CD4-positive, alpha-beta memory T cell (primary cell): ENCODE results near the gene FYB2. TPM values are rescaled to one million over a fixed set of nuclear protein-coding genes. Genes with fewer than 3 reads are reported as not detected.

Source experiments
- CTCF ChIA-PET: fragments of 350-600 bp; sonication (Branson Sonifier 250); formaldehyde crosslinking; loops from one replicate; lab custom pipeline; 2021; ENCODE audit warnings: inconsistent platforms; ENCODE audit not compliant: partially characterized antibody; lab: Charles Lee
- POLR2A ChIA-PET: fragments of 350-600 bp; sonication (Branson Sonifier 250); formaldehyde crosslinking; loops from one replicate; lab custom pipeline; 2021; ENCODE audit not compliant: partially characterized antibody; lab: Charles Lee
- DNase-seq, 5 donors: peaks; one replicate each; pipeline versions ENCODE4 v3.0.0 to v3.0.0-alpha.2; 2020 to 2022; ENCODE audit warnings: mixed read lengths in 1 of 5
- H3K27ac ChIP-seq: one replicate; pipeline ENCODE4 v1.7.0; 2013; ENCODE audit warnings: low read depth, low read length
- H3K27me3 ChIP-seq: 2 replicates; pipeline ENCODE4 v1.7.0; 2013; ENCODE audit warnings: mild to moderate bottlenecking, low read length, moderate library complexity; ENCODE audit not compliant: insufficient read depth
- H3K36me3 ChIP-seq: 2 replicates; pipeline ENCODE4 v1.7.0; 2013; ENCODE audit warnings: mild to moderate bottlenecking, low read length, moderate library complexity; ENCODE audit not compliant: insufficient read depth
- H3K4me1 ChIP-seq: 2 replicates; pipeline ENCODE4 v1.7.0; 2013; ENCODE audit warnings: mild to moderate bottlenecking, low read length, moderate library complexity; ENCODE audit not compliant: insufficient read depth
- H3K4me3 ChIP-seq, 2 donors: one replicate each; pipeline ENCODE4 v1.7.0; 2013; ENCODE audit warnings: low read length in 2 of 2, mild to moderate bottlenecking in 1 of 2
- H3K9me3 ChIP-seq, 2 donors: one replicate each; pipeline ENCODE4 v1.7.0; 2013; ENCODE audit warnings: low read length in 2 of 2, control low read depth in 1 of 2; ENCODE audit not compliant: control insufficient read depth in 1 of 2
- H3K27ac Mint-ChIP-seq, 7 donors: one replicate each; pipeline ENCODE4 v1.8.0; 2020 to 2021; ENCODE audit warnings: mixed read lengths in 7 of 7, mild to moderate bottlenecking in 6 of 7, inconsistent platforms in 3 of 7, moderate library complexity in 3 of 7
- H3K27me3 Mint-ChIP-seq, 2 donors: one replicate each; pipeline ENCODE4 v1.8.0; 2020 to 2021; ENCODE audit warnings: mixed read lengths in 2 of 2
- H3K36me3 Mint-ChIP-seq, 2 donors: one replicate each; pipeline ENCODE4 v1.8.0; 2020 to 2021; ENCODE audit warnings: mixed read lengths in 2 of 2, inconsistent platforms in 1 of 2, mild to moderate bottlenecking in 1 of 2
- H3K4me1 Mint-ChIP-seq, 4 donors: one replicate each; pipeline ENCODE4 v1.8.0; 2020 to 2021; ENCODE audit warnings: mixed read lengths in 4 of 4, mild to moderate bottlenecking in 1 of 4
- H3K4me3 Mint-ChIP-seq, 8 donors: one replicate each; pipeline ENCODE4 v1.8.0; 2020 to 2021; ENCODE audit warnings: mixed read lengths in 8 of 8, mild to moderate bottlenecking in 7 of 8, moderate library complexity in 6 of 8, inconsistent platforms in 3 of 8
- H3K9me3 Mint-ChIP-seq, 8 donors: one replicate each; pipeline ENCODE4 v1.8.0; 2020 to 2021; ENCODE audit warnings: mixed read lengths in 8 of 8, mild to moderate bottlenecking in 5 of 8, inconsistent platforms in 3 of 8, moderate library complexity in 1 of 8
- intact Hi-C: fragments of 100-400 bp; cut with micrococcal nuclease; formaldehyde crosslinking; loops from one replicate; pipeline ENCODE4 v1.15.1; 2023
- polyA plus RNA-seq, 2 donors: library from polyadenylated mRNA; unstranded; fragments of 300-500 nt; fragmentation: Illumina TruSeq; gene quantifications; one replicate each; pipeline ENCODE4 v1.2.3, GENCODE V29; 2021
- total RNA-seq, 2 experiments: library from RNA; stranded (reverse); gene quantifications; one replicate each; pipeline ENCODE4 v1.2.3, GENCODE V29; 2021

Gene FYB2
- total and polyA plus RNA-seq, 4 experiments from 2014 or later: not detected

GRCh38 chr1:56824938-56825337, 5.7 kb upstream of the FYB2 start:
- intact Hi-C loops: no loop called here

GRCh38 chr1:56824271-56824670, 5.1 kb upstream of the FYB2 start:
- CTCF ChIA-PET: interaction anchor here (2.0 to 2.3 kb wide), 2 partner anchors 8 to 13 kb away, joined by 7 to 11 read pairs; no protein-coding TSS in a partner anchor
- H3K4me1 Mint-ChIP-seq: no peaks in the 10 kb centered on the region

More at GRCh38 chr1:56824938-56825337, 5.7 kb upstream of the FYB2 start:
- Mint-ChIP-seq H3K36me3 (no peaks in the 10 kb centered on the region), H3K4me1 (no peaks in the 10 kb centered on the region), H3K4me3 (no peak overlapping the region), H3K27ac (no peak overlapping the region), H3K27me3 (peaks cover 2 to 23% of the 10 kb centered on the region in 2 donors), H3K9me3 (no peaks in the 10 kb centered on the region)
- H3K4me3 ChIP-seq: no peak overlapping the region
- H3K4me1 ChIP-seq: no peaks in the 10 kb centered on the region
- ChIA-PET CTCF (interaction anchor here (2.0 to 2.3 kb wide), 2 partner anchors 8 to 12 kb away, joined by 7 to 11 read pairs; no protein-coding TSS in a partner anchor), POLR2A (no interaction called here)
- no peaks in the 10 kb centered on the region for H3K9me3 ChIP-seq
- H3K27me3 ChIP-seq: no peaks in the 10 kb centered on the region
- no peaks in the 10 kb centered on the region for H3K36me3 ChIP-seq
- DNase-seq: no peak
- no peak overlapping the region for H3K27ac ChIP-seq

GRCh38 chr1:56821462-56821797, 2.2 kb upstream of the FYB2 start:
- ChIA-PET CTCF (interaction anchor here (1.0 to 3.2 kb wide), 4 partner anchors 10 to 23 kb away, joined by 3 to 17 read pairs (median 5); no protein-coding TSS in a partner anchor), POLR2A (no interaction called here)
- H3K4me3 Mint-ChIP-seq: no peak overlapping the region
- Histone ChIP-seq H3K27ac (no peak overlapping the region), H3K27me3 (no peaks in the 10 kb centered on the region), H3K4me3 (no peak overlapping the region), H3K4me1 (no peaks in the 10 kb centered on the region), H3K36me3 (no peaks in the 10 kb centered on the region), H3K9me3 (no peaks in the 10 kb centered on the region)
- H3K4me1 Mint-ChIP-seq: no peaks in the 10 kb centered on the region
- H3K27me3 Mint-ChIP-seq: peaks cover 2 to 13% of the 10 kb centered on the region in 2 donors
- no peaks in the 10 kb centered on the region for H3K36me3 Mint-ChIP-seq
- DNase-seq: no peak
- H3K27ac Mint-ChIP-seq: no peak overlapping the region
- H3K9me3 Mint-ChIP-seq: no peaks in the 10 kb centered on the region
- intact Hi-C loops: no loop called here

More at GRCh38 chr1:56824271-56824670, 5.1 kb upstream of the FYB2 start:
- no peak overlapping the region for H3K4me3 Mint-ChIP-seq
- no peaks in the 10 kb centered on the region for H3K9me3 ChIP-seq
- no peaks in the 10 kb centered on the region for H3K36me3 Mint-ChIP-seq
- H3K4me3 ChIP-seq: no peak overlapping the region
- no peak for DNase-seq
- H3K9me3 Mint-ChIP-seq: no peaks in the 10 kb centered on the region
- no peaks in the 10 kb centered on the region for H3K36me3 ChIP-seq
- POLR2A ChIA-PET: no interaction called here
- H3K4me1 ChIP-seq: no peaks in the 10 kb centered on the region
- no peak overlapping the region for H3K27ac ChIP-seq
- intact Hi-C loops: no loop called here
- no peak overlapping the region for H3K27ac Mint-ChIP-seq
- no peaks in the 10 kb centered on the region for H3K27me3 ChIP-seq
- peaks cover 2 to 20% of the 10 kb centered on the region in 2 donors for H3K27me3 Mint-ChIP-seq

- no peaks in the 10 kb centered on the region for H3K9me3 Mint-ChIP-seq
- peak in 4 of 5 donors; percentile 3 to 29 (median 11) for DNase-seq
- ChIA-PET CTCF (interaction anchor here (0.7 to 3.2 kb wide), 5 partner anchors 10 to 22 kb away, joined by 3 to 17 read pairs (median 3); no protein-coding TSS in a partner anchor), POLR2A (no interaction called here)
- no peaks in the 10 kb centered on the region for H3K27me3 ChIP-seq
- H3K9me3 ChIP-seq: no peaks in the 10 kb centered on the region
- H3K36me3 ChIP-seq: no peaks in the 10 kb centered on the region
- H3K27ac ChIP-seq: no peak overlapping the region
- intact Hi-C loops: no loop called here
- no peak overlapping the region for H3K27ac Mint-ChIP-seq
- H3K4me1 ChIP-seq: no peaks in the 10 kb centered on the region
- H3K4me3 ChIP-seq: no peak overlapping the region
- H3K36me3 Mint-ChIP-seq: no peaks in the 10 kb centered on the region
- peaks cover 2 to 13% of the 10 kb centered on the region in 2 donors for H3K27me3 Mint-ChIP-seq
- H3K4me3 Mint-ChIP-seq: no peak overlapping the region
- no peaks in the 10 kb centered on the region for H3K4me1 Mint-ChIP-seq
Observed at GRCh38 chr1:56820755-56821461, 1.7 kb upstream of the FYB2 start.

- H3K27ac Mint-ChIP-seq: no peak overlapping the region
- ChIA-PET CTCF (interaction anchor here (0.8 to 1.3 kb wide), 3 partner anchors 8 to 15 kb away, joined by 3 to 4 read pairs (median 4); no protein-coding TSS in a partner anchor), POLR2A (no interaction called here)
- no peak overlapping the region for H3K27ac ChIP-seq
- no peak overlapping the region for H3K4me3 Mint-ChIP-seq
- no peak overlapping the region for H3K4me3 ChIP-seq
- no peaks in the 10 kb centered on the region for H3K4me1 Mint-ChIP-seq
- H3K9me3 ChIP-seq: no peaks in the 10 kb centered on the region
- peaks cover 0 to 2% (median 0%) of the 10 kb centered on the region in 8 donors for H3K9me3 Mint-ChIP-seq
- H3K36me3 Mint-ChIP-seq: no peaks in the 10 kb centered on the region
- no peaks in the 10 kb centered on the region for H3K4me1 ChIP-seq
- no peaks in the 10 kb centered on the region for H3K36me3 ChIP-seq
- intact Hi-C loops: no loop called here
- peaks cover 4 to 10% of the 10 kb centered on the region in 2 donors for H3K27me3 Mint-ChIP-seq
- no peak for DNase-seq
- no peaks in the 10 kb centered on the region for H3K27me3 ChIP-seq
Observed at GRCh38 chr1:56817716-56818463, 1.3 kb downstream of the FYB2 start.

- intact Hi-C loops: no loop called here
- Mint-ChIP-seq H3K9me3 (peaks cover 0 to 2% (median 0%) of the 10 kb centered on the region in 8 donors), H3K27ac (no peak overlapping the region), H3K36me3 (no peaks in the 10 kb centered on the region), H3K4me3 (peak overlapping the region in 1 of 8 donors; percentile 1), H3K27me3 (peaks cover 8 to 10% of the 10 kb centered on the region in 2 donors), H3K4me1 (no peaks in the 10 kb centered on the region)
- no peaks in the 10 kb centered on the region for H3K9me3 ChIP-seq
- POLR2A ChIA-PET: no interaction called here
- no peak overlapping the region for H3K27ac ChIP-seq
- H3K4me3 ChIP-seq: no peak overlapping the region
- no peak for DNase-seq
- H3K36me3 ChIP-seq: no peaks in the 10 kb centered on the region
- no peaks in the 10 kb centered on the region for H3K4me1 ChIP-seq
- CTCF ChIA-PET: interaction anchor here (0.8 to 1.1 kb wide), 3 partner anchors 9 to 15 kb away, joined by 3 to 4 read pairs (median 3); no protein-coding TSS in a partner anchor
- no peaks in the 10 kb centered on the region for H3K27me3 ChIP-seq
Observed at GRCh38 chr1:56816909-56817308, 2.3 kb downstream of the FYB2 start.

- Histone ChIP-seq H3K4me1 (no peaks in the 10 kb centered on the region), H3K27ac (no peak overlapping the region), H3K9me3 (no peaks in the 10 kb centered on the region), H3K27me3 (no peaks in the 10 kb centered on the region), H3K36me3 (no peaks in the 10 kb centered on the region), H3K4me3 (no peak overlapping the region)
- H3K4me1 Mint-ChIP-seq: no peaks in the 10 kb centered on the region
- H3K9me3 Mint-ChIP-seq: peaks cover 0 to 2% (median 0%) of the 10 kb centered on the region in 8 donors
- intact Hi-C loops: no loop called here
- no peak for DNase-seq
- no peak overlapping the region for H3K27ac Mint-ChIP-seq
- no peaks in the 10 kb centered on the region for H3K36me3 Mint-ChIP-seq
- ChIA-PET CTCF (interaction anchor here (1.1 kb wide), 1 partner anchor 16 kb away, joined by 3 read pairs; no protein-coding TSS in a partner anchor), POLR2A (no interaction called here)
- peaks cover 9 to 10% of the 10 kb centered on the region in 2 donors for H3K27me3 Mint-ChIP-seq
- no peak overlapping the region for H3K4me3 Mint-ChIP-seq
Observed at GRCh38 chr1:56816264-56816663, 2.9 kb downstream of the FYB2 start.
